ENCODE data around the gene TTPAL.

GRCh38 chr20:44526129-44526528 lies 50.5 kb downstream of the TTPAL start:
- TF ChIP-seq CTCF (conservative IDR thresholded peaks at IDR 0.05 in 1 of 2, IDR thresholded peaks at IDR 0.05 in 1 of 2; ENCODE audit: low read depth in 1 of 2, low read length in 2 of 2) (no peak), EZH2 (IDR thresholded peaks at IDR 0.05; ENCODE audit: low read length, missing control alignments) (no peak)

All from fibroblast of lung (primary cell).